SK-N-SH treated with all-trans-retinoic acid at 6 μM for 48 hours (cell line): ENCODE data around the gene ROBO1.

Source experiments
- ARNTL ChIP-seq: fragments of 450-650 bp; formaldehyde crosslinking; IDR thresholded peaks from 2 replicates; pipeline ENCODE4 v1.5.0; 2020; ENCODE audit warnings: low read depth, mild to moderate bottlenecking, moderate library complexity, borderline replicate concordance
- CREB5 ChIP-seq: fragments of 250-450 bp; sonication (Bioruptor Pico); IDR thresholded peaks from 2 replicates; pipeline ENCODE4 v1.5.1; 2020; ENCODE audit warnings: low read depth, mild to moderate bottlenecking, moderate library complexity
- PATZ1 ChIP-seq: fragments of 250-450 bp; sonication (Bioruptor Pico); IDR thresholded peaks from 2 replicates; pipeline ENCODE4 v1.8.0; 2020; ENCODE audit warnings: mild to moderate bottlenecking, moderate library complexity, borderline replicate concordance
- ZFP30 ChIP-seq: fragments of 450-650 bp; formaldehyde crosslinking; IDR thresholded peaks from 2 replicates; pipeline ENCODE4 v1.5.0; 2022; ENCODE audit warnings: mild to moderate bottlenecking, moderate library complexity

DNA sequence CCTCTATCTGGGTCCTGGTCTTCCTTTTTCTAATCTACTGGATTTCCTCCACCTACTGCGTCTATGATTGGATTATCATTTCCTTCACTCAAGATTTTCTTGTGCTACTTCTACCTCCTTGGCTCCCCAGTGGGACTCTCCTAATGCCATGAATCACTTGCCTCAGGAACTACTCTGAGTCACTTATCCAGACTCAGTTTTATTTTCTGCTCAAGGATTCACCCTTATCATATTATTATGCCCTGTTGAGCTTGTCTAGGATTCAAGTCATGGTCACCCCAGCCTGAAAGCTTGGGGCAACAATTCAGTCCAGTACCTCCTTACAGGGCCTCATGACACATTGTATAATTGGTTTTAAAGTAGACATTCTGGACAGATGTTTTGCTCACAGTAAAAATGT is 968.1 kb downstream of the ROBO1 start:
- no peak for TF ChIP-seq CREB5 (CRISPR knock-in tag)
- TF ChIP-seq ZFP30 (CRISPR knock-in tag) = no peak
- TF ChIP-seq PATZ1 = no peak
- no peak for TF ChIP-seq ARNTL (CRISPR knock-in tag)
